Testis (tissue), 2 donors: ENCODE results near the gene SBK2.

Experiments
- POLR2A ChIP-seq: fragments of 450-650 bp; IDR thresholded peaks from one replicate; pipeline ENCODE4 v1.6.1; 2017; ENCODE audit warnings: antibody characterized with exemption, mild to moderate bottlenecking, moderate library complexity
- TF ChIP-seq, protein P1 (sequence below), 3 experiments: fragments of 450-650 bp in 2 of 3; fragments of 200-600 bp in 1 of 3; sonication (generic) in 1 of 3; IDR thresholded peaks; one replicate each; pipeline ENCODE4 v1.5.1; 2016 to 2019; ENCODE audit warnings: antibody characterized with exemption in 3 of 3, mild to moderate bottlenecking in 2 of 3, moderate library complexity in 1 of 3

- TF ChIP-seq, protein P1, sequence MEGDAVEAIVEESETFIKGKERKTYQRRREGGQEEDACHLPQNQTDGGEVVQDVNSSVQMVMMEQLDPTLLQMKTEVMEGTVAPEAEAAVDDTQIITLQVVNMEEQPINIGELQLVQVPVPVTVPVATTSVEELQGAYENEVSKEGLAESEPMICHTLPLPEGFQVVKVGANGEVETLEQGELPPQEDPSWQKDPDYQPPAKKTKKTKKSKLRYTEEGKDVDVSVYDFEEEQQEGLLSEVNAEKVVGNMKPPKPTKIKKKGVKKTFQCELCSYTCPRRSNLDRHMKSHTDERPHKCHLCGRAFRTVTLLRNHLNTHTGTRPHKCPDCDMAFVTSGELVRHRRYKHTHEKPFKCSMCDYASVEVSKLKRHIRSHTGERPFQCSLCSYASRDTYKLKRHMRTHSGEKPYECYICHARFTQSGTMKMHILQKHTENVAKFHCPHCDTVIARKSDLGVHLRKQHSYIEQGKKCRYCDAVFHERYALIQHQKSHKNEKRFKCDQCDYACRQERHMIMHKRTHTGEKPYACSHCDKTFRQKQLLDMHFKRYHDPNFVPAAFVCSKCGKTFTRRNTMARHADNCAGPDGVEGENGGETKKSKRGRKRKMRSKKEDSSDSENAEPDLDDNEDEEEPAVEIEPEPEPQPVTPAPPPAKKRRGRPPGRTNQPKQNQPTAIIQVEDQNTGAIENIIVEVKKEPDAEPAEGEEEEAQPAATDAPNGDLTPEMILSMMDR (IDR thresholded peaks at IDR 0.05): no peak
- no peak for TF ChIP-seq POLR2A
Measured at GRCh38 chr19:55535173-55535964, 1.6 kb downstream of the SBK2 start.
